IMR-90 (cell line): ENCODE results near the gene PTPRQ. TPM values are rescaled to one million over a fixed set of nuclear protein-coding genes. Genes with fewer than 3 reads are reported as not detected.

Experiments used
- ATAC-seq: fragments of 200-7000 bp; cut with Tn5 transposase; 2 replicates; pipeline ENCODE4 v1.9.1; 2020; ENCODE audit warnings: low read depth, mild to moderate bottlenecking, moderate library complexity
- BruUV-seq: library from RNA; stranded (reverse); fragments of 400-500 nt; replicated peaks from 2 replicates; lab custom pipeline; 2021; lab: Mats Ljungman, UMichigan
- CTCF ChIA-PET: fragments of 300-600 bp; formaldehyde crosslinking; extraction: SDS; loops from one replicate; lab custom pipeline; 2021; ENCODE audit warnings: antibody characterized with exemption; lab: Yijun Ruan, JAX
- POLR2A ChIA-PET: fragments of 300-600 bp; sonication (Branson Sonifier 250); formaldehyde crosslinking; loops from one replicate; lab custom pipeline; 2022; ENCODE audit warnings: antibody characterized with exemption; ENCODE audit not compliant: unreplicated experiment; lab: Charles Lee
- DNase-seq: peaks from one replicate; pipeline ENCODE4 v3.0.0; 2013
- H2AFZ ChIP-seq: replicated peaks from 2 replicates; pipeline ENCODE3; 2013; ENCODE audit warnings: low read length, mild to moderate bottlenecking; ENCODE audit not compliant: poor library complexity
- H2AK5ac ChIP-seq: 2 replicates; pipeline ENCODE4 v1.6.1; 2013; ENCODE audit warnings: low read depth, low read length, inconsistent platforms
- H2AK9ac ChIP-seq: replicated peaks from 2 replicates; pipeline ENCODE3; 2013; ENCODE audit warnings: mild to moderate bottlenecking, low read depth, low read length, moderate library complexity; ENCODE audit not compliant: poor library complexity
- H2BK120ac ChIP-seq: 2 replicates; pipeline ENCODE4 v1.6.1; 2013; ENCODE audit warnings: low read depth, low read length, inconsistent platforms
- H2BK15ac ChIP-seq: 3 replicates; pipeline ENCODE4 v1.6.1; 2013; ENCODE audit warnings: low read depth, low read length, inconsistent platforms
- H2BK20ac ChIP-seq: 2 replicates; pipeline ENCODE4 v1.6.1; 2013; ENCODE audit warnings: low read depth, mild to moderate bottlenecking, inconsistent platforms, low read length, moderate library complexity
- H2BK5ac ChIP-seq: 2 replicates; pipeline ENCODE4 v1.6.1; 2013; ENCODE audit warnings: mild to moderate bottlenecking, low read depth, low read length, inconsistent platforms; ENCODE audit not compliant: poor library complexity, severe bottlenecking
- H3K14ac ChIP-seq: replicated peaks from 2 replicates; pipeline ENCODE4 v1.6.1; 2013; ENCODE audit warnings: low read depth, low read length, inconsistent platforms
- H3K18ac ChIP-seq: 2 replicates; pipeline ENCODE4 v1.6.1; 2013; ENCODE audit warnings: low read depth, low read length, control low read depth
- H3K23ac ChIP-seq: 2 replicates; pipeline ENCODE4 v1.6.1; 2013; ENCODE audit warnings: low read depth, low read length, inconsistent platforms
- H3K27ac ChIP-seq: 2 replicates; pipeline ENCODE4 v1.5.1; 2013; ENCODE audit warnings: mild to moderate bottlenecking, control low read depth, low read length; ENCODE audit not compliant: insufficient read depth
- H3K27me3 ChIP-seq: 2 replicates; pipeline ENCODE4 v1.6.1; 2013; ENCODE audit warnings: low read length; ENCODE audit not compliant: control insufficient read depth, insufficient read depth
- H3K36me3 ChIP-seq: 2 replicates; pipeline ENCODE4 v1.6.1; 2013; ENCODE audit warnings: low read length, mixed read lengths; ENCODE audit not compliant: control insufficient read depth, insufficient read depth
- H3K4ac ChIP-seq: 2 replicates; pipeline ENCODE4 v1.6.1; 2013; ENCODE audit warnings: low read depth, low read length, inconsistent platforms
- H3K4me1 ChIP-seq: 2 replicates; pipeline ENCODE4 v1.6.1; 2013; ENCODE audit warnings: low read length, mixed read lengths; ENCODE audit not compliant: control insufficient read depth, insufficient read depth
- H3K4me2 ChIP-seq: 2 replicates; pipeline ENCODE4 v1.6.1; 2013; ENCODE audit warnings: low read depth, mild to moderate bottlenecking, control low read depth, low read length, moderate library complexity
- H3K4me3 ChIP-seq: 2 replicates; pipeline ENCODE4 v1.5.1; 2013; ENCODE audit warnings: low read depth, mild to moderate bottlenecking, control low read depth, low read length, moderate library complexity; ENCODE audit not compliant: insufficient read depth
- H3K56ac ChIP-seq: 2 replicates; pipeline ENCODE4 v1.6.1; 2013; ENCODE audit warnings: low read length, inconsistent platforms; ENCODE audit not compliant: insufficient read depth; ENCODE audit errors: extremely low read depth
- H3K79me1 ChIP-seq, 2 experiments: 2 replicates each; pipeline ENCODE4 v1.6.1; 2013; ENCODE audit warnings: low read length in 2 of 2, inconsistent platforms in 1 of 2, low read depth in 1 of 2
- H3K9ac ChIP-seq: 2 replicates; pipeline ENCODE4 v1.6.1; 2013; ENCODE audit warnings: low read depth, low read length, control low read depth
- H3K9me1 ChIP-seq: 2 replicates; pipeline ENCODE4 v1.6.1; 2013; ENCODE audit warnings: low read length, inconsistent platforms; ENCODE audit not compliant: insufficient read depth
- H3K9me3 ChIP-seq: 2 replicates; pipeline ENCODE4 v1.6.1; 2013; ENCODE audit warnings: low read length; ENCODE audit not compliant: control insufficient read depth, insufficient read depth
- H4K20me1 ChIP-seq: 2 replicates; pipeline ENCODE4 v1.6.1; 2013; ENCODE audit warnings: low read length, inconsistent platforms; ENCODE audit not compliant: insufficient read depth
- H4K5ac ChIP-seq: 2 replicates; pipeline ENCODE4 v1.6.1; 2013; ENCODE audit warnings: mild to moderate bottlenecking, low read depth, low read length, control low read depth
- H4K8ac ChIP-seq, 2 experiments: 2 replicates each; pipeline ENCODE4 v1.6.1; 2013; ENCODE audit warnings: low read depth in 2 of 2, low read length in 2 of 2, control low read depth in 1 of 2, inconsistent platforms in 1 of 2
- H4K91ac ChIP-seq: 2 replicates; pipeline ENCODE4 v1.6.1; 2013; ENCODE audit warnings: low read depth, low read length, inconsistent platforms; ENCODE audit not compliant: insufficient read depth
- SMC3 ChIP-seq: fragments of 150-350 bp; IDR thresholded peaks from 2 replicates; pipeline ENCODE4 v1.6.1; 2016; ENCODE audit warnings: low read depth, mild to moderate bottlenecking, antibody characterized with exemption, low read length, moderate library complexity
- WGBS, 2 experiments: methylation state at CpG; one replicate each; pipeline versions ENCODE4 v1.1.5 to v1.1.7; 2013; ENCODE audit warnings: missing lambda C conversion rate in 2 of 2; ENCODE audit not compliant: insufficient read length in 1 of 2; ENCODE audit errors: extremely low coverage in 2 of 2; 5-methylcytosine and 5-hydroxymethylcytosine counted together
- dilution Hi-C: fragments of 300-500 bp; cut with HindIII; formaldehyde crosslinking; loops from one replicate; pipeline ENCODE4 v1.14.3; 2018; ENCODE audit warnings: low sequenced_read_pairs; ENCODE audit not compliant: unreplicated experiment
- in situ Hi-C: fragments of 300-500 bp; cut with MboI; formaldehyde crosslinking; loops from 3 replicates; pipeline ENCODE4 v1.14.3; 2019; ENCODE audit warnings: low sequenced_read_pairs, inconsistent platforms, mixed read lengths
- intact Hi-C: fragments of 100-400 bp; cut with micrococcal nuclease; formaldehyde crosslinking; loops from 2 replicates; pipeline ENCODE4 v1.10.0; 2022
- polyA plus RNA-seq, 3 experiments: library from polyadenylated mRNA; depleted of rRNA; stranded (reverse); fragments of >200 nt; gene quantifications; 2 replicates each; pipeline ENCODE4 v1.2.3, GENCODE V29; 2012; ENCODE audit warnings: low replicate concordance in 1 of 3
- total RNA-seq: library from RNA; depleted of rRNA; stranded (reverse); fragments of >200 nt; gene quantifications from 2 replicates; pipeline ENCODE4 v1.2.3, GENCODE V29; 2012

The PTPRQ gene
- total and polyA plus RNA-seq, 2 of the 4 experiments (the other 2 are of a cell fraction), result 0.96 to 1.4 TPM

DNA sequence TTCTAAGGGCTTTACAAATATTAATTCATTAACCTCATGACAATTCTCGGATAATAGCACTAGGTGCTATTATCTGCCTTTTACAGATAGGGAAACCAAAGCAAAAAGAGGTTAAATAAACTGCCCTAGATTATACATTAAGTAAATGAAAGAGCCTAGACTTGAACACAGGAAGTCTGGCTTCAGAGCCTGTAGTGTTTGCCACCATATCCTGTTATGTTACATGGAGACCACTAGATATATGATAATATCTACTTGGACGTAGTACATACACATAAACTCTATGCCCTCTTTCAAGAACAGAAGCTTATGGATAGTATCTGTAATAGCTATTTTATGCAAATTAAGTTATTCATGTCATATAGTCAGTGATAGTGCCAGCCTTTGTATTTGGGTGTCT lies 246.5 kb downstream of the PTPRQ start:
- Histone ChIP-seq H3K14ac (no peak overlapping the region), H4K8ac (no peak overlapping the region), H2BK20ac (no peak overlapping the region), H3K9me1 (peaks cover 3% of the 10 kb centered on the region; the same call in 1 of the 2 replicates), H3K4me2 (no peak overlapping the region), H3K18ac (no peak overlapping the region), H3K4me1 (no peaks in the 10 kb centered on the region), H3K4ac (no peak overlapping the region), H2BK120ac (no peak overlapping the region), H2AK5ac (no peak overlapping the region), H3K23ac (no peak overlapping the region), H2BK15ac (no peak overlapping the region), H4K5ac (no peak overlapping the region), H3K9ac (no peak overlapping the region), H3K36me3 (no peaks in the 10 kb centered on the region), H3K4me3 (no peak overlapping the region), H4K20me1 (no peaks in the 10 kb centered on the region), H3K27me3 (no peaks in the 10 kb centered on the region), H3K79me1 (no peaks in the 10 kb centered on the region), H2AFZ (no peak overlapping the region), H3K56ac (no peak overlapping the region), H2AK9ac (no peak overlapping the region), H3K27ac (no peak overlapping the region), H4K91ac (no peak overlapping the region), H2BK5ac (no peak overlapping the region), H3K9me3 (no peaks in the 10 kb centered on the region)
- no peak for DNase-seq
- no peak for ATAC-seq
- dilution Hi-C loops (no loop called here), in situ Hi-C loops (no loop called here), intact Hi-C loops (no loop called here)
- CTCF ChIA-PET, result no interaction called here
- no peak for TF ChIP-seq SMC3
- POLR2A ChIA-PET, result no interaction called here
- no TSS peak for BruUV-seq
- WGBS, 2 experiments, result no CpG with 5 or more reads among the region's 2 CpGs
